Skeletal muscle tissue (tissue), 1 donor: ENCODE data around the gene BRIX1. TPM values are rescaled to one million over a fixed set of nuclear protein-coding genes. Genes with fewer than 3 reads are reported as not detected.

Experiments used
- total RNA-seq: library from RNA; depleted of rRNA; stranded (reverse); fragments of >200 nt; gene quantifications from one replicate; pipeline ENCODE4 v1.2.3, GENCODE V29; 2014

BRIX1 gene
- total RNA-seq, 1 donor from 2014 or later = 25.6 TPM

Other genes with a start within 250 kb of the BRIX1 start
- not detected for gene TTC23L, start 76.5 kb upstream of the BRIX1 start, total RNA-seq
- 15.7 TPM for gene RAD1, start 207 bp upstream of the BRIX1 start, total RNA-seq
- 14.6 TPM for gene DNAJC21, start 13.8 kb downstream of the BRIX1 start, total RNA-seq
- gene AGXT2, start 132.2 kb downstream of the BRIX1 start, total RNA-seq = not detected